ENCODE results near the gene ANXA10. TPM values are rescaled to one million over a fixed set of nuclear protein-coding genes. Genes with fewer than 3 reads are reported as not detected.

The ANXA10 gene
- total RNA-seq, 2 experiments from 2014 or later, result not detected

DNA sequence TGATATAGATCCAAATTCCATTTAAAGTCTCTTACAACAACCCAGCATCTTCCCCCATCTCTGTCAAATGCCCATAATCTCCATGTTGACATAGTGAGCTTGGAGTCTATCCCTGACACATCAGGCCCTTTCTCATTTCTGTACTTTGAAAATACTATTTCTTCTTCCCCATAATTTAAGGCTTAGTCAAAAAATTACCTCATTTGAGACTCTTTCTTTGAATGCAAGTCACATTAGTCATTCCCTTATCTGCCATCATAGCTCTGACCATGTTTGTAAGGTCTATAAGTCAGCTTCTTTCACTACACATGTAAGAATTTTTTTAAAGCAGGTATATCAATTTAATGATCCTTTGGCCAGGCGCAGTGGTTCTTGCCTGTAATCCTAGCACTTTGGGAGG is 126.3 kb downstream of the ANXA10 start:
- no peaks in the 10 kb centered on the region for H3K4me1 Mint-ChIP-seq
- H3K27me3 Mint-ChIP-seq, result no peaks in the 10 kb centered on the region
- H3K27ac Mint-ChIP-seq, result no peak overlapping the region
- H3K9me3 Mint-ChIP-seq, result peaks cover 20% of the 10 kb centered on the region
- no peak overlapping the region for H3K4me3 Mint-ChIP-seq
- peaks cover 58% of the 10 kb centered on the region for H3K36me3 Mint-ChIP-seq
- DNase-seq, result no peak

DNA sequence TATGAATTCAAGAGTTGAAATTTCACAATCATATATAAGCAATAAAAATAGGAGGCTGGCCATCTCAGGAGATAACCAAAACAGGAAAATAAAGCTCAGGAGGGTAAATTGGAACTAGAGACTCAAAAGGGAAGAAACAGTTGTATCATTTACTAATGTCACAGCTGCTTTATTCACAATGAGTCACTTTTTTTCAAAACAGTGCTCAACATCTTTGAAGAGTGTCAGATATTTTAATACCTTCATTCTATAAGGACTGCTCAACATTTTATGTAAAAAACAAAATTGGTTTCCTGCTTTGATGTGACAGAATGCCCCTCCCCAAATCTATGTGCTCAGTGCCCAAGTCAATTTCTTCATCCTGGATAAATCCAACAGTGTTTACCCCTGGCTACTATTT is 128.6 kb downstream of the ANXA10 start:
- Mint-ChIP-seq H3K4me3 (no peak overlapping the region), H3K4me1 (no peaks in the 10 kb centered on the region), H3K27me3 (no peaks in the 10 kb centered on the region), H3K27ac (no peak overlapping the region), H3K9me3 (peaks cover 4% of the 10 kb centered on the region), H3K36me3 (peaks cover 42% of the 10 kb centered on the region)
- no peak for DNase-seq

DNA sequence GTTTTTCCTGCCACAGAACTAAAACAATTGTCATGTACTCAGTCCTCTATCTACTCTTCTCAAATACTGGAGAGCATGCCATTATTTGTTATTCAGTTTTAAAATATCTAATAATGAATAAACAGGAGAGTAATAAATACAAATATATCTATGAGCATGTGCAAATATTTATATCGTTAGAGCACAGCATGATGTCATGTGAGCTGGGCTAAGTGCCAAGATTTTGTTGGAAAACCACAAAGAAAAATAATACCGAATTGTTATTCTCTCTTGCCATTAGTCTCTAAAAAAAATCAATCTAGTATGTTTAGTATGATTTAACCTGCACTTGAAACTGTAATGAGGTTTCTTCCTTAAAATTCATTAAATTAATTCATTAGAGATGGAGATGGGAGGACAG is 129.0 kb downstream of the ANXA10 start:
- no peaks in the 10 kb centered on the region for H3K4me1 Mint-ChIP-seq
- H3K27ac Mint-ChIP-seq, result no peak overlapping the region
- peaks cover 41% of the 10 kb centered on the region for H3K36me3 Mint-ChIP-seq
- DNase-seq, result no peak
- no peaks in the 10 kb centered on the region for H3K27me3 Mint-ChIP-seq
- H3K9me3 Mint-ChIP-seq, result peaks cover 4% of the 10 kb centered on the region
- H3K4me3 Mint-ChIP-seq, result no peak overlapping the region

Other genes starting within 250 kb of the ANXA10 start
- gene DDX60, start 226.2 kb downstream of the ANXA10 start, total RNA-seq, result 10 to 100 TPM; 22.2 to 22.7 TPM

Data from activated naive CD8-positive, alpha-beta T cell treated with anti-CD3 and anti-CD28 coated beads for 36 hours (primary cell).